PC-3 (cell line): Measurements from ENCODE around the gene CYLD. TPM values are rescaled to one million over a fixed set of nuclear protein-coding genes. Genes with fewer than 3 reads are reported as not detected.

Source experiments
- ATAC-seq: fragments of 200-7000 bp; cut with Tn5 transposase; 2 replicates; pipeline ENCODE4 v1.9.1; 2020; ENCODE audit warnings: mild to moderate bottlenecking, moderate library complexity
- BruUV-seq: library from RNA; stranded (reverse); fragments of 400-500 nt; replicated peaks from 2 replicates; lab custom pipeline; 2021; lab: Mats Ljungman, UMichigan
- CTCF ChIA-PET: fragments of 300-600 bp; sonication (Branson Sonifier 250); formaldehyde crosslinking; loops from one replicate; lab custom pipeline; 2022; ENCODE audit warnings: antibody characterized with exemption; lab: Charles Lee
- POLR2A ChIA-PET: fragments of 300-600 bp; sonication (Branson Sonifier 250); formaldehyde crosslinking; loops from one replicate; lab custom pipeline; 2022; ENCODE audit warnings: antibody characterized with exemption; ENCODE audit not compliant: unreplicated experiment; lab: Charles Lee
- DNase-seq: peaks from one replicate; pipeline ENCODE4 v3.0.0-alpha.2; 2015
- H2AFZ ChIP-seq: fragments of 300-600 bp; sonication (generic); 2 replicates; pipeline ENCODE4 v1.6.0; 2016; ENCODE audit warnings: antibody characterized with exemption, low read length
- H3F3A ChIP-seq: fragments of 300-600 bp; sonication (generic); one replicate; pipeline ENCODE4 v1.6.0; 2017; ENCODE audit warnings: antibody characterized with exemption, low read length, control low read depth, mild to moderate bottlenecking; ENCODE audit not compliant: unreplicated experiment
- H3K27ac ChIP-seq: fragments of 300-600 bp; sonication (generic); 2 replicates; pipeline ENCODE4 v1.5.1; 2016; ENCODE audit warnings: mild to moderate bottlenecking, low read length
- H3K27me3 ChIP-seq: fragments of 300-600 bp; sonication (generic); 2 replicates; pipeline ENCODE4 v1.6.1; 2016; ENCODE audit warnings: low read length, mixed read lengths
- H3K36me3 ChIP-seq: fragments of 300-600 bp; sonication (generic); 2 replicates; pipeline ENCODE4 v1.6.1; 2016; ENCODE audit warnings: low read depth, mixed run types, low read length, mixed read lengths
- H3K4me1 ChIP-seq: fragments of 300-600 bp; sonication (generic); 2 replicates; pipeline ENCODE4 v1.5.1; 2016; ENCODE audit warnings: low read length; ENCODE audit not compliant: insufficient read depth
- H3K4me2 ChIP-seq: fragments of 300-600 bp; sonication (generic); 2 replicates; pipeline ENCODE4 v1.6.0; 2016; ENCODE audit warnings: low read length
- H3K4me3 ChIP-seq: fragments of 300-600 bp; sonication (generic); 2 replicates; pipeline ENCODE4 v1.5.1; 2016; ENCODE audit warnings: mild to moderate bottlenecking, low read length, mixed read lengths
- H3K79me2 ChIP-seq: fragments of 300-600 bp; sonication (generic); 2 replicates; pipeline ENCODE4 v1.6.1; 2017; ENCODE audit warnings: low read length, mixed read lengths
- H3K9ac ChIP-seq: fragments of 300-600 bp; sonication (generic); 2 replicates; pipeline ENCODE4 v1.6.0; 2016; ENCODE audit warnings: mild to moderate bottlenecking, low read length
- H3K9me2 ChIP-seq: fragments of 300-600 bp; sonication (generic); replicated peaks from 2 replicates; pipeline ENCODE4 v1.6.1; 2016; ENCODE audit warnings: mixed run types, low read length, mixed read lengths
- H3K9me3 ChIP-seq: fragments of 300-600 bp; sonication (generic); 2 replicates; pipeline ENCODE4 v1.6.1; 2016; ENCODE audit warnings: low read length, mixed read lengths
- H4K20me1 ChIP-seq: fragments of 300-600 bp; sonication (generic); 2 replicates; pipeline ENCODE4 v1.6.1; 2016; ENCODE audit warnings: low read length, mixed read lengths
- EZH2 ChIP-seq: fragments of 300-600 bp; sonication (generic); IDR thresholded peaks from one replicate; pipeline ENCODE4 v1.6.1; 2017; ENCODE audit warnings: antibody characterized with exemption, mild to moderate bottlenecking, low read length; ENCODE audit not compliant: unreplicated experiment
- EZH2phosphoT487 ChIP-seq: fragments of 300-600 bp; sonication (generic); IDR thresholded peaks from 2 replicates; pipeline ENCODE4 v1.6.1; 2018; ENCODE audit warnings: mild to moderate bottlenecking, antibody characterized with exemption, low read length, borderline replicate concordance
- intact Hi-C: fragments of 100-400 bp; cut with micrococcal nuclease; formaldehyde crosslinking; loops from 2 replicates; pipeline ENCODE4 v1.9.0; 2023
- total RNA-seq: library from RNA; depleted of rRNA; stranded (reverse); fragments of >200 nt; gene quantifications from 2 replicates; pipeline ENCODE4 v1.2.3, GENCODE V29; 2014
- TF ChIP-seq, protein P1 (sequence below): fragments of 300-600 bp; sonication (generic); conservative IDR thresholded peaks from 2 replicates; pipeline ENCODE4 v1.5.1; 2017; ENCODE audit warnings: antibody characterized with exemption, low read depth, mild to moderate bottlenecking, low read length

Gene CYLD
- total RNA-seq, 1 experiment from 2014 or later: 8.6 TPM

GRCh38 chr16:50809561-50809960, 67.7 kb downstream of the CYLD start:
- H3F3A ChIP-seq: no peaks in the 10 kb centered on the region
- H3K9me2 ChIP-seq: no peaks in the 10 kb centered on the region
- CTCF ChIA-PET: no interaction called here
- POLR2A ChIA-PET: no interaction called here
- no peak for TF ChIP-seq EZH2phosphoT487
- TF ChIP-seq, protein P1, sequence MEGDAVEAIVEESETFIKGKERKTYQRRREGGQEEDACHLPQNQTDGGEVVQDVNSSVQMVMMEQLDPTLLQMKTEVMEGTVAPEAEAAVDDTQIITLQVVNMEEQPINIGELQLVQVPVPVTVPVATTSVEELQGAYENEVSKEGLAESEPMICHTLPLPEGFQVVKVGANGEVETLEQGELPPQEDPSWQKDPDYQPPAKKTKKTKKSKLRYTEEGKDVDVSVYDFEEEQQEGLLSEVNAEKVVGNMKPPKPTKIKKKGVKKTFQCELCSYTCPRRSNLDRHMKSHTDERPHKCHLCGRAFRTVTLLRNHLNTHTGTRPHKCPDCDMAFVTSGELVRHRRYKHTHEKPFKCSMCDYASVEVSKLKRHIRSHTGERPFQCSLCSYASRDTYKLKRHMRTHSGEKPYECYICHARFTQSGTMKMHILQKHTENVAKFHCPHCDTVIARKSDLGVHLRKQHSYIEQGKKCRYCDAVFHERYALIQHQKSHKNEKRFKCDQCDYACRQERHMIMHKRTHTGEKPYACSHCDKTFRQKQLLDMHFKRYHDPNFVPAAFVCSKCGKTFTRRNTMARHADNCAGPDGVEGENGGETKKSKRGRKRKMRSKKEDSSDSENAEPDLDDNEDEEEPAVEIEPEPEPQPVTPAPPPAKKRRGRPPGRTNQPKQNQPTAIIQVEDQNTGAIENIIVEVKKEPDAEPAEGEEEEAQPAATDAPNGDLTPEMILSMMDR: no peak
- no peak for TF ChIP-seq EZH2
- H3K4me2 ChIP-seq: no peak overlapping the region
- H3K27ac ChIP-seq: no peak overlapping the region
- no peak overlapping the region for H3K4me3 ChIP-seq
- no peak overlapping the region for H2AFZ ChIP-seq
- H4K20me1 ChIP-seq: no peaks in the 10 kb centered on the region
- H3K36me3 ChIP-seq: no peaks in the 10 kb centered on the region; the same call in 1 of the 2 replicates
- no peak for ATAC-seq
- intact Hi-C loops: no loop called here
- H3K4me1 ChIP-seq: no peaks in the 10 kb centered on the region
- H3K9ac ChIP-seq: no peak overlapping the region
- BruUV-seq: no TSS peak
- no peaks in the 10 kb centered on the region for H3K27me3 ChIP-seq
- H3K9me3 ChIP-seq: no peaks in the 10 kb centered on the region
- H3K79me2 ChIP-seq: no peaks in the 10 kb centered on the region
- DNase-seq: no peak

GRCh38 chr16:50810241-50810965, 68.5 kb downstream of the CYLD start:
- peaks cover 3% of the 10 kb centered on the region; the same call in 1 of the 2 replicates for H3K27me3 ChIP-seq
- DNase-seq (no peak), ATAC-seq (no peak)
- no peak overlapping the region for H3K4me2 ChIP-seq
- no peaks in the 10 kb centered on the region for H4K20me1 ChIP-seq
- H3K9me3 ChIP-seq: no peaks in the 10 kb centered on the region
- H2AFZ ChIP-seq: no peak overlapping the region
- intact Hi-C loops: no loop called here
- CTCF ChIA-PET: no interaction called here
- no peaks in the 10 kb centered on the region; the same call in 1 of the 2 replicates for H3K36me3 ChIP-seq
- no peak overlapping the region for H3K9ac ChIP-seq
- no peaks in the 10 kb centered on the region for H3F3A ChIP-seq
- no peak for TF ChIP-seq EZH2
- TF ChIP-seq, protein P1: no peak
- no peak for TF ChIP-seq EZH2phosphoT487
- H3K27ac ChIP-seq: no peak overlapping the region
- H3K4me3 ChIP-seq: no peak overlapping the region
- no TSS peak for BruUV-seq
- no peaks in the 10 kb centered on the region for H3K79me2 ChIP-seq
- POLR2A ChIA-PET: no interaction called here
- no peaks in the 10 kb centered on the region for H3K9me2 ChIP-seq
- H3K4me1 ChIP-seq: no peaks in the 10 kb centered on the region

DNA sequence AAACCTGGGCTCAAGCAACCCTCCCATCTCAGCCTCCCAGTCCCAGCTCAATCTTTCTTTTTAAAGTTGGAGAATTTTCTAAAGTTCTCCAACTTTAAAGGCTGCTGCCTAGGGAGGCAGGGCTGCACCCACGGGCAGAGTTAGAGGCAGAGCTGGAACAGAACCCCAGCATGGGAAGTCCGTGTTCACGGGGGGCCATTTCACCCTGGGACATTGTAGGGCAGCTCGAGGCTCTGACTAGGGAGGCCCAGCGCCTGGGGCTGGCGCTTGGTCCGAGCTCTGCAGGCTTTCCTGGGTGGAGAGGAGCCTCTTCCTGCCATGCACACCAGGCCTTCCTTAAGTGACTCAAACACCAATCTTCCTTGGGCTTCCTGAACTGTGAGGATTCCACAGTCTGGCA, 70.2 kb downstream of the CYLD start:
- no TSS peak for BruUV-seq
- POLR2A ChIA-PET: no interaction called here

More for the DNA sequence above, 70.2 kb downstream of the CYLD start:
- CTCF ChIA-PET: no interaction called here
- Histone ChIP-seq H3K36me3 (no peaks in the 10 kb centered on the region), H4K20me1 (no peaks in the 10 kb centered on the region), H3K27ac (no peak overlapping the region), H3K9ac (no peak overlapping the region), H3K9me2 (no peaks in the 10 kb centered on the region), H3K4me1 (no peaks in the 10 kb centered on the region), H3K79me2 (no peaks in the 10 kb centered on the region), H3K4me3 (no peak overlapping the region), H3F3A (no peaks in the 10 kb centered on the region), H3K4me2 (no peak overlapping the region), H3K27me3 (peaks cover 17% of the 10 kb centered on the region; the same call in 1 of the 2 replicates), H2AFZ (no peak overlapping the region), H3K9me3 (no peaks in the 10 kb centered on the region)
- no peak for TF ChIP-seq EZH2phosphoT487
- TF ChIP-seq, protein P1: no peak
- TF ChIP-seq EZH2: no peak
- ATAC-seq: no peak
- intact Hi-C loops: no loop called here
- DNase-seq: no peak
